ENCODE measurements around the gene CRTAP.
"Not testable (repeated sequence)": the region's sequence is repeated elsewhere in the genome, so short reads cannot be mapped to it uniquely, and the experiment has no call there.

Gene CRTAP

GRCh38 chr3:33173103-33173502 lies 59.3 kb downstream of the CRTAP start:
- no peak for DNase-seq (ENCODE audit: low read depth in 2 of 3, low spot score in 1 of 3)

- no peak for DNase-seq (ENCODE audit: low read depth in 2 of 3, low spot score in 1 of 3)
Observed at GRCh38 chr3:33173672-33174071, 59.9 kb downstream of the CRTAP start.

DNA sequence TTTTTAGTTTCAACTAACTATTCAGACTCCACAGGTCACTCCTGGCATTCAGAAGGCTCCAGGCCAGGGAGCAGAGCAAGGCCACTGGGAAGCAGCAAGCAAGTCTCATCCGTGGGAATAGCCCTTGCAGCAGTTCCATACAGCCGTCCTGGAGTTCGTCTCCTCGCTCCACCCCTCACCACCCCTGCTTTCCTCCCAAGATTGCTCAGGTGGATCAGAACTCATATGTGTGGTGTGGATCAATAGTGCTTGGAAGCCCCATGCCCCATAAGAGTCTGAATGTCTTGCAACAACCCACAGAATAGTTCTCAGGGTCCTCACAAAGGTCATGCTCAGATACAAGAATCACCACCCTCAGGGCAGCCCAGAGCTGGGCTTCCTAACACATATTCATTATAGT lies 60.3 kb downstream of the CRTAP start:
- no peak for DNase-seq (ENCODE audit: low read depth in 2 of 3, low spot score in 1 of 3)

GRCh38 chr3:33174711-33175414 lies 61.0 kb downstream of the CRTAP start:
- no peak for DNase-seq (ENCODE audit: low read depth in 2 of 3, low spot score in 1 of 3)

DNA sequence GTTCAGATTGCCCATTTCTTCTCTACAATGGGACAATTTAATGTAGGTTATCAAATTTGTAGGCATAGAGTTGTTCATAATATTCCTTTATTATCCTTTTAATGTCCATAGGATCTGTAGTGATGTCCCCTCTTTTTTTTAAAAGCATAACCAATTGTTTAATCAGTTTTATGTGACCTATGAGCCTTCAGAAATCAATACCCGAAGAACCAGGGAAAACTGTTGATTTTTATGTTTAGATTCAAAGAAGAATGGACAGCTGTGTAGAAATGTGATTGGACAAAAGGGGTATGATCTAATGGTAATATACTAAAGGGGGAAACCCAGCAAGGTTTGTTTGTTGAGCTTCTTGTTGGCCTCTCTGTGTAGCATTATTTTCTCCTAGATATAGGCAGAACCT lies 65.3 kb downstream of the CRTAP start:
- DNase-seq (ENCODE audit: low read depth in 2 of 3, low spot score in 1 of 3) = no peak

GRCh38 chr3:33181229-33181628 lies 67.4 kb downstream of the CRTAP start:
- DNase-seq (ENCODE audit: low read depth in 2 of 3, low spot score in 1 of 3) = no peak

GRCh38 chr3:33181641-33182040 lies 67.8 kb downstream of the CRTAP start:
- DNase-seq (ENCODE audit: low read depth in 2 of 3, low spot score in 1 of 3) = not testable (repeated sequence)

- DNase-seq (ENCODE audit: low read depth in 2 of 3, low spot score in 1 of 3) = no peak
Observed at GRCh38 chr3:33184863-33185262, 71.0 kb downstream of the CRTAP start.

GRCh38 chr3:33186524-33187367 lies 72.9 kb downstream of the CRTAP start:
- no peak for DNase-seq (ENCODE audit: low read depth in 2 of 3, low spot score in 1 of 3)

GRCh38 chr3:33187368-33187634 lies 73.5 kb downstream of the CRTAP start:
- DNase-seq (ENCODE audit: low read depth in 2 of 3, low spot score in 1 of 3) = no peak

GRCh38 chr3:33194303-33194702 lies 80.5 kb downstream of the CRTAP start:
- no peak for DNase-seq (ENCODE audit: low read depth in 2 of 3, low spot score in 1 of 3)

GRCh38 chr3:33196538-33196937 lies 82.7 kb downstream of the CRTAP start:
- DNase-seq (ENCODE audit: low read depth in 2 of 3, low spot score in 1 of 3) = no peak
